Duodenal mucosa (tissue), 2 donors: Measurements from ENCODE around the gene SLC4A1AP.
A peak's percentile ranks its signal among the peaks of the same experiment; 100 is the strongest.
"Not testable (repeated sequence)": the region's sequence is repeated elsewhere in the genome, so short reads cannot be mapped to it uniquely, and the experiment has no call there.

Experiments used
- H3K27ac ChIP-seq: one replicate; pipeline ENCODE4 v1.7.0; 2013; ENCODE audit warnings: low read depth, low read length
- H3K27me3 ChIP-seq, 2 donors: one replicate each; pipeline ENCODE4 v1.7.0; 2013; ENCODE audit warnings: low read length in 2 of 2, control low read depth in 1 of 2; ENCODE audit not compliant: insufficient read depth in 2 of 2, control insufficient read depth in 1 of 2
- H3K36me3 ChIP-seq, 2 donors: one replicate each; pipeline ENCODE4 v1.7.0; 2013; ENCODE audit warnings: low read length in 2 of 2, control low read depth in 1 of 2; ENCODE audit not compliant: insufficient read depth in 2 of 2, control insufficient read depth in 1 of 2
- H3K4me1 ChIP-seq, 2 donors: one replicate each; pipeline ENCODE4 v1.7.0; 2013; ENCODE audit warnings: low read length in 2 of 2, control low read depth in 1 of 2; ENCODE audit not compliant: insufficient read depth in 2 of 2, control insufficient read depth in 1 of 2
- H3K4me3 ChIP-seq, 2 donors: one replicate each; pipeline ENCODE4 v1.7.0; 2013; ENCODE audit warnings: low read length in 2 of 2, low read depth in 1 of 2
- H3K9ac ChIP-seq, 2 donors: one replicate each; pipeline ENCODE4 v1.7.0; 2013; ENCODE audit warnings: low read length in 2 of 2, low read depth in 1 of 2
- H3K9me3 ChIP-seq, 2 donors: one replicate each; pipeline ENCODE4 v1.7.0; 2013; ENCODE audit warnings: low read length in 2 of 2, control low read depth in 1 of 2; ENCODE audit not compliant: control insufficient read depth in 1 of 2

SLC4A1AP gene

GRCh38 chr2:27628767-27629709 is 34.7 kb upstream of the SLC4A1AP start, which contains the start of the genes CCDC121 and GPN1:
CCDC121 (minus strand) TSS chr2:27629012; CDS start chr2:27627799, 1,213 bp downstream.
GPN1 (plus strand) TSS chr2:27629050; CDS start chr2:27629059, 9 bp downstream.
- no peaks in the 10 kb centered on the region for H3K27me3 ChIP-seq
- H3K4me3 ChIP-seq: peak within 1 kb of the TSS; percentile 92 to 93
- peak within 1 kb of the TSS; percentile 94 to 99 for H3K9ac ChIP-seq
- H3K4me1 ChIP-seq: peaks cover 13 to 14% of the 10 kb centered on the region in 2 donors
- H3K36me3 ChIP-seq: peaks cover 5 to 31% of the 10 kb centered on the region in 2 donors
- no peaks in the 10 kb centered on the region for H3K9me3 ChIP-seq
- H3K27ac ChIP-seq: no peak within 1 kb of the TSS

GRCh38 chr2:27630257-27630656 is 33.4 kb upstream of the SLC4A1AP start:
- H3K4me3 ChIP-seq, H3K9ac ChIP-seq, H3K27ac ChIP-seq, H3K27me3 ChIP-seq, H3K9me3 ChIP-seq: not testable (repeated sequence)
- H3K4me1 ChIP-seq: peaks cover 13 to 14% of the 10 kb centered on the region in 2 donors
- peaks cover 13 to 42% of the 10 kb centered on the region in 2 donors for H3K36me3 ChIP-seq

- Histone ChIP-seq H3K9ac (no peak overlapping the region), H3K27me3 (no peaks in the 10 kb centered on the region), H3K36me3 (peaks cover 24 to 76% of the 10 kb centered on the region in 2 donors), H3K9me3 (no peaks in the 10 kb centered on the region), H3K27ac (no peak overlapping the region), H3K4me3 (no peak overlapping the region), H3K4me1 (peaks cover 7% of the 10 kb centered on the region in 2 donors)
These were observed 29.4 kb upstream of the SLC4A1AP start for GRCh38 chr2:27634291-27634690.

- Histone ChIP-seq H3K4me3 (no peak overlapping the region), H3K36me3 (peaks cover 32 to 83% of the 10 kb centered on the region in 2 donors), H3K9me3 (no peaks in the 10 kb centered on the region), H3K4me1 (no peaks in the 10 kb centered on the region), H3K27me3 (no peaks in the 10 kb centered on the region), H3K9ac (no peak overlapping the region), H3K27ac (no peak overlapping the region)
These were observed 26.9 kb upstream of the SLC4A1AP start for GRCh38 chr2:27636766-27637165.

GRCh38 chr2:27638037-27638637 is 25.6 kb upstream of the SLC4A1AP start:
- no peaks in the 10 kb centered on the region for H3K27me3 ChIP-seq
- no peaks in the 10 kb centered on the region for H3K4me1 ChIP-seq
- no peak overlapping the region for H3K9ac ChIP-seq
- H3K9me3 ChIP-seq: no peaks in the 10 kb centered on the region
- H3K36me3 ChIP-seq: peaks cover 32 to 78% of the 10 kb centered on the region in 2 donors
- H3K4me3 ChIP-seq: no peak overlapping the region
- no peak overlapping the region for H3K27ac ChIP-seq

GRCh38 chr2:27638709-27639108 is 25.0 kb upstream of the SLC4A1AP start:
- no peaks in the 10 kb centered on the region for H3K27me3 ChIP-seq
- no peak overlapping the region for H3K27ac ChIP-seq
- no peak overlapping the region for H3K4me3 ChIP-seq
- no peaks in the 10 kb centered on the region for H3K4me1 ChIP-seq
- peaks cover 32 to 79% of the 10 kb centered on the region in 2 donors for H3K36me3 ChIP-seq
- H3K9ac ChIP-seq: no peak overlapping the region
- no peaks in the 10 kb centered on the region for H3K9me3 ChIP-seq

- H3K9me3 ChIP-seq: no peaks in the 10 kb centered on the region
- H3K27ac ChIP-seq: no peak overlapping the region
- H3K27me3 ChIP-seq: no peaks in the 10 kb centered on the region
- no peaks in the 10 kb centered on the region for H3K4me1 ChIP-seq
- no peak overlapping the region for H3K4me3 ChIP-seq
- no peak overlapping the region for H3K9ac ChIP-seq
- H3K36me3 ChIP-seq: peaks cover 26 to 68% of the 10 kb centered on the region in 2 donors
These were observed 22.9 kb upstream of the SLC4A1AP start for GRCh38 chr2:27640722-27641245.

- no peaks in the 10 kb centered on the region for H3K9me3 ChIP-seq
- peaks cover 23 to 66% of the 10 kb centered on the region in 2 donors for H3K36me3 ChIP-seq
- H3K27ac ChIP-seq: no peak overlapping the region
- no peaks in the 10 kb centered on the region for H3K4me1 ChIP-seq
- no peaks in the 10 kb centered on the region for H3K27me3 ChIP-seq
- H3K9ac ChIP-seq: no peak overlapping the region
- no peak overlapping the region for H3K4me3 ChIP-seq
These were observed 18.5 kb upstream of the SLC4A1AP start for GRCh38 chr2:27645197-27645596.

GRCh38 chr2:27647289-27647688 is 16.4 kb upstream of the SLC4A1AP start:
- Histone ChIP-seq H3K4me3 (no peak overlapping the region), H3K9me3 (no peaks in the 10 kb centered on the region), H3K27ac (no peak overlapping the region), H3K9ac (no peak overlapping the region), H3K27me3 (no peaks in the 10 kb centered on the region), H3K36me3 (peaks cover 26 to 66% of the 10 kb centered on the region in 2 donors), H3K4me1 (no peaks in the 10 kb centered on the region)

- H3K9ac ChIP-seq: no peak overlapping the region
These were observed 16.0 kb upstream of the SLC4A1AP start for GRCh38 chr2:27647737-27648136.

More at GRCh38 chr2:27647737-27648136, 16.0 kb upstream of the SLC4A1AP start:
- no peaks in the 10 kb centered on the region for H3K4me1 ChIP-seq
- no peaks in the 10 kb centered on the region for H3K27me3 ChIP-seq
- H3K27ac ChIP-seq: no peak overlapping the region
- H3K36me3 ChIP-seq: peaks cover 29 to 67% of the 10 kb centered on the region in 2 donors
- H3K4me3 ChIP-seq: no peak overlapping the region
- H3K9me3 ChIP-seq: no peaks in the 10 kb centered on the region
